Brain microvascular endothelial cell (primary cell): ENCODE results near the gene TMEM250.

ENCODE experiments used
- DNase-seq: peaks from one replicate; pipeline ENCODE4 v3.0.0-alpha.2; 2020
- H3K27ac ChIP-seq: fragments of 250-450 bp; sonication (Bioruptor Pico); 2 replicates; pipeline ENCODE4 v1.5.1; 2020; ENCODE audit warnings: mild to moderate bottlenecking, moderate library complexity
- H3K27me3 ChIP-seq: fragments of 250-450 bp; sonication (Bioruptor Pico); replicated peaks from 2 replicates; pipeline ENCODE4 v1.5.1; 2020; ENCODE audit warnings: mild to moderate bottlenecking
- H3K36me3 ChIP-seq: fragments of 250-450 bp; sonication (Bioruptor Pico); replicated peaks from 2 replicates; pipeline ENCODE4 v1.5.1; 2020; ENCODE audit warnings: mild to moderate bottlenecking
- H3K4me3 ChIP-seq: 2 replicates; pipeline ENCODE4 v1.5.1; 2011; ENCODE audit warnings: low read depth, mild to moderate bottlenecking, control low read depth, low read length, moderate library complexity
- in situ Hi-C: cut with HindIII; loops from 2 replicates; pipeline ENCODE4 v1.10.0; 2017; ENCODE audit warnings: low sequenced_read_pairs, low pct_ligation_motif_present
- TF ChIP-seq, protein P1 (sequence below): IDR thresholded peaks from 2 replicates; pipeline ENCODE4 v1.5.1; 2011; ENCODE audit warnings: low read depth, mild to moderate bottlenecking, moderate library complexity, low read length, control low read depth, inconsistent platforms; ENCODE audit errors: missing control alignments

TMEM250 gene

DNA sequence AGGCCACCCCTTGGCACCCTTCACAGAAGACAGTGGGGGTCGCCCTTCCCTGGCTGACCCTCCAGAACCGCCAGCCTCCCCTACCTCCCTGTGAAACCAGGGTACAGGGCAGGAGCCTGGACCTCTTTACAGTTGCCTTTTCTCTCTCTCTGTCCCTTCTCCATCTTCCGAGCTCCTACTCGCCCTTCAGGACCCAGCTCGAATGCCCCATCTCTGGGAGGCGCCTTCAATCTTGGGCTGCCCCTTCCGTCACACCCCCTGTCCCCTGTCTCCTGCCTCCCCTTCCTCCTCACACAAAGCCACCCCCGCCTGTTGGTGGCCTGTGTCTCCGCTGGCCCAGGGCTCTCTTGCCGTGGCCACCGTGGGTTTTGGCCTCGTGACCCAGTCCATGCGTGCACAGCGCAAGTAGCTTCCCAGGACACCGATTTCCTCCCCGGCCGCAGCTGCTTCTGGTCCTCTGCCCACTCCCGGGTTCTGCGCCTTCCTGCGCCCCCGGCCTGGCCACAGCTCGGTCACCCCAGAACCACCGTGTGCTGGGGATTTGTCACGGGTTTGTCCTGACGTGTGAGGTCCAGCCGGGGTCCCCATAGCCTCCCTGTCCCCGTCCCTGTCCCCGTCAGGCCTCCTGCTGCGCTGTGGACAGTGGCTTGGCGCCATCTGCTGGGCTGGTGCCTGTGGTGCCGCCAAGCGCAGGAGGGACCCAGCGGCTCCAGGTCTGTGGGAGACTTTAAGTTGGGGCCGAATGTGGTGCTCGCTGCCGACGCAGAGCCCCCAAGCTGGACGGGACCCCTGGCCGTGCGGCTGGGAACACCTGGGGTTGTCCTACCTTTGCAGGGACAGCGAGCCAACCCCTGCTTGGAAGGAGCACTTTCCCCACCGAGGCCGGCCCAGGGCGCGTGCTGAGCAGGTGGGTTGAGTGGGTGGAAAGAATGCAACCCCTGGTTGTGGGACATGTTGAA, 4.0 kb upstream of the TMEM250 start:
- TF ChIP-seq, protein P1, sequence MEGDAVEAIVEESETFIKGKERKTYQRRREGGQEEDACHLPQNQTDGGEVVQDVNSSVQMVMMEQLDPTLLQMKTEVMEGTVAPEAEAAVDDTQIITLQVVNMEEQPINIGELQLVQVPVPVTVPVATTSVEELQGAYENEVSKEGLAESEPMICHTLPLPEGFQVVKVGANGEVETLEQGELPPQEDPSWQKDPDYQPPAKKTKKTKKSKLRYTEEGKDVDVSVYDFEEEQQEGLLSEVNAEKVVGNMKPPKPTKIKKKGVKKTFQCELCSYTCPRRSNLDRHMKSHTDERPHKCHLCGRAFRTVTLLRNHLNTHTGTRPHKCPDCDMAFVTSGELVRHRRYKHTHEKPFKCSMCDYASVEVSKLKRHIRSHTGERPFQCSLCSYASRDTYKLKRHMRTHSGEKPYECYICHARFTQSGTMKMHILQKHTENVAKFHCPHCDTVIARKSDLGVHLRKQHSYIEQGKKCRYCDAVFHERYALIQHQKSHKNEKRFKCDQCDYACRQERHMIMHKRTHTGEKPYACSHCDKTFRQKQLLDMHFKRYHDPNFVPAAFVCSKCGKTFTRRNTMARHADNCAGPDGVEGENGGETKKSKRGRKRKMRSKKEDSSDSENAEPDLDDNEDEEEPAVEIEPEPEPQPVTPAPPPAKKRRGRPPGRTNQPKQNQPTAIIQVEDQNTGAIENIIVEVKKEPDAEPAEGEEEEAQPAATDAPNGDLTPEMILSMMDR = peak; percentile 98
- H3K27me3 ChIP-seq = no peaks in the 10 kb centered on the region
- H3K36me3 ChIP-seq = no peaks in the 10 kb centered on the region
- no peak overlapping the region for H3K4me3 ChIP-seq
- peak; percentile 20 for DNase-seq
- no peak overlapping the region for H3K27ac ChIP-seq
- in situ Hi-C loops = no loop called here

DNA sequence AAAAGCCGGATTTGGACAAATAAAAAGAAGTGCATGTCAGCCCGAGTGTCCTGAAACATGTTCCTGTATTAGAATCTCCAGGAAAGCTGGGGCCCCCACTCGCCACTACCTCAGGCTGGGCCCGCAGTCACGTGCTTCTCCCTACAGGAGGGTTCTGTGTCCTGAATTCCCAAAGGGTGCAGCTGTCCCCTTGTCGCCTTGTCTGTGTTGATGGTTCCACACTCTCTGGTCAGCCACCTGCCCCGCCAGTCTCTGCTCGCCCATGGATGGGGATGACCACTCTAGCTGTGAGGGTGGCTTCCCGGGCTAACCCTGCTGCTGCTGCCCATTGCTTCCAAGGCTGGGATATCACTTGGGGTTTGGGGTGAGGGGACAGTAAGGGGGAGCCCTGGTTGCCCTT, 3.1 kb upstream of the TMEM250 start:
- Histone ChIP-seq H3K36me3 (no peaks in the 10 kb centered on the region), H3K4me3 (no peak overlapping the region), H3K27ac (no peak overlapping the region), H3K27me3 (no peaks in the 10 kb centered on the region)
- DNase-seq = no peak
- TF ChIP-seq, protein P1 = no peak
- in situ Hi-C loops = no loop called here

DNA sequence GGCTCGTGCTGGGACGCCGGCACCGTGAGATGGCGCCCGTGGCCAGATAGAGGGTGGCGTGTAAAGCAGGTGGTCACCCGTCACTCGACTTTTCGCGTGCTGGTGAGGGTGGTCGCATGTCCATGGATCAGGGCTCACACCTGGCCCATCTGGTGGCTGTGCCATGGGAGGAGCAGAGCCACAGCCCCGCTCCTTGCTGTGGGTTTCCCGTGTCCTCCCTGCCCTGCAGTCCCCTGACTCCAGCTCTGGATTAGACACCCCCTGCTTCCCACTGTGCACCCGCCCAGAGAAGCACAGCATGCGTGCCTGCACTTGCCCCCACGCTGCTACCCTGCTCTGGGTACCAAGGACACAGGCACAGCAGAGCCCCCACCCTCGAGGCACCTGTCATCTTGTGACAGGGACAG, 1.8 kb upstream of the TMEM250 start:
- Histone ChIP-seq H3K36me3 (no peaks in the 10 kb centered on the region), H3K27me3 (no peaks in the 10 kb centered on the region), H3K27ac (no peak overlapping the region), H3K4me3 (no peak overlapping the region)
- in situ Hi-C loops = no loop called here
- TF ChIP-seq, protein P1 = no peak
- DNase-seq = no peak

DNA sequence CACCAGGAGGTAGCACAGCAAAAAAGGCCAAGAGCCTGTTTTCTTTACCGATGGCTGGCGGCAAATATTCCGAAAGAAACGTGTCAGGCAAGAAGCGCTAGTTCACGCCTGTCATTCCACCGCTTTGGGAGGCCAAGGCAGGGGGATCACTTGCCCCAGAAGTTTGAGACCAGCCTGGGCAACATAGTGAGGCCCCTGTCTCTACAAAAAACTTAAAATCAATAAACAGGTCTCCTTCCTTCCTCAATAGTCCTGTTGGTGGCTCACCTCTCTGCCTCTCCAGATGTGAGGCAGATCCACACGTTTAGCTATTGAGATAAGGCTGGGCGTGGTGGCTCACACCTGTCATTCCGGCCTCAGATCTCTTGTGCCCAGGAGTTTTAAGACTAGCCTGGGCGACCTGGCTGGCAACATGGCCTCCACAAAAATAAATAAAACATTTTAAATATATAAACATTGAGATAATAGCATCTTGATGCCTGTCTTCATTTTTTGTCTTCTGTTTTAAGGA, 1.3 kb upstream of the TMEM250 start:
- H3K27me3 ChIP-seq = no peaks in the 10 kb centered on the region
- no peaks in the 10 kb centered on the region for H3K36me3 ChIP-seq
- no peak overlapping the region for H3K27ac ChIP-seq
- DNase-seq = no peak
- H3K4me3 ChIP-seq = peak overlapping the region; percentile 71
- TF ChIP-seq, protein P1 = no peak
- in situ Hi-C loops = no loop called here

DNA sequence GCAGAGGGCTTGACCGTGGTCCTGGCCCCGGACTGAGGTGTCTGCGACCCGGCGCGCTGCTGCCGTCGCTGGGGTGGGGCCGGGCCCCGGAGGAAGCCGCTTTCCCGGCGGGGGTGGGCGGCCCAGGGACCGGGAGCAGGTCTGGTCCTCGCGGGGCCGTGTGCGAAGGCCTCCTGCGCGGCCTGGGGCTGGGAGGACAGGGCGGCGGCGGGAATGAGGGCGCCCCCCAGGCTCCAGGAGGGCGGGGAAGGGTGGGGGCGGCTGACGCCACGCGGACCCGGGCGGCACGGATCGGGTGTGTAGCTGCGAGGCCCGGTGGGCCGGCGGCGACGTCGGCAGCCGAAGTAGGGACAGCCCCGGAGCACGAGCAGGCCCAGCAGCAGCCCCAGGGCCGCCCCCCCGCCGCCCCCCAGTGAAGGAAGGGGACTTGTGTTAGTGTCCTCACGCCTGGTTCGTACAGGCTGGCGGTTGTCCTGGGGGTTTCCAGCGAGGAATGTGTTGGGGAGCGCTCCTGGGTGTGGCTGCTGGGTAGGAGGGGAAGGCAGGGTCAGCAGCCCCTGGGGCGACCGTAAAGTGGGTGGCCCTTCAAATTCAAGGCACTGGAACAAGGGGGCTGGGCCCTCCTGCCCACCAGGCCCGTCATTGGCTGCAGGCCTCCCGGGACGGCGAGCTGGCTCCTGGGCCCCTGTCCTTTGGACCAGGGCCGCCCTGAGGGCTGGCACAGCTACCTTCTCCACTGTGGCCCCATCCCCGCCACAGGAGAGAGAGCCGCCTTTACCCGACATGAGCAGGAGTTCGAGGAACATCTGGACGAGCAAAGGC, 597 bp upstream of the TMEM250 start:
- H3K27ac ChIP-seq = peak overlapping the region; percentile 77
- peak overlapping the region; percentile 71 for H3K4me3 ChIP-seq
- TF ChIP-seq, protein P1 = peak; percentile 1
- no peak for DNase-seq
- no peaks in the 10 kb centered on the region for H3K36me3 ChIP-seq
- in situ Hi-C loops = no loop called here
- no peaks in the 10 kb centered on the region for H3K27me3 ChIP-seq
